Measurements from ENCODE around the gene ZNF438.

GRCh38 chr10:30991647-30992011 is 40.0 kb downstream of the ZNF438 start:
- no peak for TF ChIP-seq POLR2A (IDR thresholded peaks at IDR 0.05)
- TF ChIP-seq, protein P1, sequence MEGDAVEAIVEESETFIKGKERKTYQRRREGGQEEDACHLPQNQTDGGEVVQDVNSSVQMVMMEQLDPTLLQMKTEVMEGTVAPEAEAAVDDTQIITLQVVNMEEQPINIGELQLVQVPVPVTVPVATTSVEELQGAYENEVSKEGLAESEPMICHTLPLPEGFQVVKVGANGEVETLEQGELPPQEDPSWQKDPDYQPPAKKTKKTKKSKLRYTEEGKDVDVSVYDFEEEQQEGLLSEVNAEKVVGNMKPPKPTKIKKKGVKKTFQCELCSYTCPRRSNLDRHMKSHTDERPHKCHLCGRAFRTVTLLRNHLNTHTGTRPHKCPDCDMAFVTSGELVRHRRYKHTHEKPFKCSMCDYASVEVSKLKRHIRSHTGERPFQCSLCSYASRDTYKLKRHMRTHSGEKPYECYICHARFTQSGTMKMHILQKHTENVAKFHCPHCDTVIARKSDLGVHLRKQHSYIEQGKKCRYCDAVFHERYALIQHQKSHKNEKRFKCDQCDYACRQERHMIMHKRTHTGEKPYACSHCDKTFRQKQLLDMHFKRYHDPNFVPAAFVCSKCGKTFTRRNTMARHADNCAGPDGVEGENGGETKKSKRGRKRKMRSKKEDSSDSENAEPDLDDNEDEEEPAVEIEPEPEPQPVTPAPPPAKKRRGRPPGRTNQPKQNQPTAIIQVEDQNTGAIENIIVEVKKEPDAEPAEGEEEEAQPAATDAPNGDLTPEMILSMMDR (IDR thresholded peaks at IDR 0.05), result no peak
